Measurements from ENCODE around the gene GJB3. TPM values are rescaled to one million over a fixed set of nuclear protein-coding genes. Genes with fewer than 3 reads are reported as not detected.

GJB3 gene
- total RNA-seq, 1 experiment from 2014 or later: 46.7 TPM

DNA sequence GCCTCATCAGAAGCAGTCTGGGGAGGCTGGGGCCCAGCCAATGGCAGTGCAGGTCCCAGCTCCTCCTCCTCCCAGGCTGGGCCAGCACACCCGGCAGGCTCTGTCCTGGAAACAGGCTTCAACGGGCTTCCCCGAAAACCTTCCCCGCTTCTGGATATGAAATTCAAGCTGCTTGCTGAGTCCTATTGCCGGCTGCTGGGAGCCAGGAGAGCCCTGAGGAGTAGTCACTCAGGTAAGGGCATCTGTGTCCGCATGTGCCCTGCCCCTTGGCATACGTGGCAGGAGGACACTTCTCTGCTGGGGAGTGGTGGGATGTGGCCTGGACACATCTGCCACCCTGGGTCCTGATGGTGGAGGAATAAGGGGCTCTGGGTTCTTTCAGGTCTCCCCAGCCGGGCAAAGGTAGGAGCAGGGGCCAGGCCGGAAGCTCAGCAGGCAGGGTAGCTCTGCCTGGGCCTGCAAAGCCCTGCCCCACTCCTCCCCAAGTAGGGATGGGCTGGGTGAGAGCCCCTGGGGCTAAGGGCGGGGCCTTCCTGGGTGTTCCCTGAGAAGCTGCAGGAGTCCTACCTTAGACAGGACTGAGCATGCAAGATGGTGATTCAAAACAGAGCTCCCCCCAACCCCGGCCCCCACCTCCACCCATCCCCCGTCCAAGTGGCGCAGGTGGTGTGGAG lies 25.9 kb upstream of the GJB3 start, which contains the start of gene GJB5:
GJB5 (plus strand) TSS at position 84 of the 674 bp plus-strand sequence. CDS start 2,284 bp downstream, outside the sequence.
- Histone ChIP-seq H3K4me2 (ENCODE audit: low read length) (peak within 1 kb of the TSS; percentile 75), H3K9ac (ENCODE audit: low read length) (peak within 1 kb of the TSS; percentile 52), H3K27ac (ENCODE audit: low read depth, low read length) (peak within 1 kb of the TSS; percentile 74), H3K79me2 (ENCODE audit: insufficient read depth, low read length) (no peaks in the 10 kb centered on the region), H3K36me3 (ENCODE audit: control insufficient read depth in 1 of 2, insufficient read depth in 2 of 2, low read length in 2 of 2) (no peaks in the 10 kb centered on the region), H2AFZ (ENCODE audit: low read depth, low read length, poor library complexity, severe bottlenecking) (no peak within 1 kb of the TSS), H3K9me2 (ENCODE audit: insufficient read depth) (no peaks in the 10 kb centered on the region), H3K27me3 (ENCODE audit: insufficient read depth, low read length) (no peaks in the 10 kb centered on the region), H3K4me1 (ENCODE audit: control insufficient read depth in 1 of 2, insufficient read depth in 2 of 2, low read length in 2 of 2) (peaks cover 25 to 47% of the 10 kb centered on the region in 2 experiments), H3K4me3 (replicated peaks in 1 of 2; ENCODE audit: low read depth in 1 of 2, low read length in 2 of 2) (peak within 1 kb of the TSS; percentile 46 to 52), H3K9me3 (ENCODE audit: control insufficient read depth in 1 of 2, insufficient read depth in 1 of 2, low read depth in 1 of 2, low read length in 2 of 2) (no peaks in the 10 kb centered on the region), H4K20me1 (ENCODE audit: insufficient read depth) (no peaks in the 10 kb centered on the region)
- TF ChIP-seq POLR2AphosphoS5 (IDR thresholded peaks at IDR 0.05; ENCODE audit: low read depth, low read length) (peak; percentile 60), ZFX (IDR thresholded peaks at IDR 0.05) (0 out of 2 replicates have a peak, but pooled peaks have one; percentile 32)
- TF ChIP-seq, protein P1, sequence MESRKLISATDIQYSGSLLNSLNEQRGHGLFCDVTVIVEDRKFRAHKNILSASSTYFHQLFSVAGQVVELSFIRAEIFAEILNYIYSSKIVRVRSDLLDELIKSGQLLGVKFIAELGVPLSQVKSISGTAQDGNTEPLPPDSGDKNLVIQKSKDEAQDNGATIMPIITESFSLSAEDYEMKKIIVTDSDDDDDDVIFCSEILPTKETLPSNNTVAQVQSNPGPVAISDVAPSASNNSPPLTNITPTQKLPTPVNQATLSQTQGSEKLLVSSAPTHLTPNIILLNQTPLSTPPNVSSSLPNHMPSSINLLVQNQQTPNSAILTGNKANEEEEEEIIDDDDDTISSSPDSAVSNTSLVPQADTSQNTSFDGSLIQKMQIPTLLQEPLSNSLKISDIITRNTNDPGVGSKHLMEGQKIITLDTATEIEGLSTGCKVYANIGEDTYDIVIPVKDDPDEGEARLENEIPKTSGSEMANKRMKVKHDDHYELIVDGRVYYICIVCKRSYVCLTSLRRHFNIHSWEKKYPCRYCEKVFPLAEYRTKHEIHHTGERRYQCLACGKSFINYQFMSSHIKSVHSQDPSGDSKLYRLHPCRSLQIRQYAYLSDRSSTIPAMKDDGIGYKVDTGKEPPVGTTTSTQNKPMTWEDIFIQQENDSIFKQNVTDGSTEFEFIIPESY (IDR thresholded peaks at IDR 0.05; ENCODE audit: extremely low read depth, insufficient replicate concordance, low read length): no peak
- ChIA-PET POLR2A (interaction anchor here (0.8 to 1.5 kb wide), 5 partner anchors 13 to 26 kb away, joined by 3 to 5 read pairs (median 3); partner anchors contain the start of gene GJB3), CTCF (interaction anchor here (0.6 to 1.7 kb wide), 4 partner anchors 12 to 1122 kb away, joined by 3 to 9 read pairs (median 4); no protein-coding TSS in a partner anchor), RAD21 (ENCODE audit: low non-redundant PET in 1 of 2, low total read pairs in 2 of 2, uncharacterized antibody in 2 of 2, unreplicated experiment in 2 of 2) (interaction anchor here in 1 of 2 experiments (1.4 kb wide), 1 partner anchor 12 kb away, joined by 5 read pairs; no protein-coding TSS in a partner anchor)
- BruUV-seq (replicated peaks): no TSS peak
- peak; percentile 31 for DNase-seq (ENCODE audit: low read depth, low spot score)
- intact Hi-C loops (cut with micrococcal nuclease): no loop called here
- peak; percentile 86 for ATAC-seq

DNA sequence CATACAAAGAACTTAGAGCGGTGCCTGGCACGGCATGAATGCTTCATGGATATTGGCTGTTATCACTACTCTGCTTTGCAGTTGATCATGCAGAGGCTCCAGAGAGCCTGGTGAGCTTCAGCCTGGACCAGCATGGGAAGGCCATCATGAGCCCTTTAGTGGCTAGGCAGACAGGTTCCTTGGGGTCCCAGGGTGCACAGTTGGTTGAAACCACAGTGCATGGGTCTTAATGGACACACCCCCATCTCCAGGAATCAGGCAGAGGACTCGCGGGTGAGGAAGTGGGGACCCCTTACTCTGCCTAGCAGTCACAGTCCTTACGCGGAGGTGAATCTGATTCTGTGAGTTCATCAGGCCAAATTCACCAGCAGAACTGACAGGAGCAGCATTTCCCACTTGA lies 25.1 kb upstream of the GJB3 start:
- peaks cover 26 to 54% of the 10 kb centered on the region in 2 experiments for H3K4me1 ChIP-seq (ENCODE audit: control insufficient read depth in 1 of 2, insufficient read depth in 2 of 2, low read length in 2 of 2)
- no peaks in the 10 kb centered on the region for H3K9me3 ChIP-seq (ENCODE audit: control insufficient read depth in 1 of 2, insufficient read depth in 1 of 2, low read depth in 1 of 2, low read length in 2 of 2)
- TSS peak; percentile 43 for BruUV-seq (replicated peaks)
- H2AFZ ChIP-seq (ENCODE audit: low read depth, low read length, poor library complexity, severe bottlenecking): no peak overlapping the region
- peak overlapping the region; percentile 30; the same call in 1 of the 2 replicates for H3K27ac ChIP-seq (ENCODE audit: low read depth, low read length)
- H4K20me1 ChIP-seq (ENCODE audit: insufficient read depth): no peaks in the 10 kb centered on the region
- POLR2A ChIA-PET: interaction anchor here (0.8 to 1.5 kb wide), 3 partner anchors 19 to 25 kb away, joined by 3 to 5 read pairs (median 3); partner anchors contain the start of gene GJB3
- RAD21 ChIA-PET (ENCODE audit: low non-redundant PET in 1 of 2, low total read pairs in 2 of 2, uncharacterized antibody in 2 of 2, unreplicated experiment in 2 of 2): no interaction called here
- peak overlapping the region in 1 of 2 experiments; percentile 52; a peak in 1 of 4 replicates for H3K4me3 ChIP-seq (replicated peaks in 1 of 2; ENCODE audit: low read depth in 1 of 2, low read length in 2 of 2)
- H3K27me3 ChIP-seq (ENCODE audit: insufficient read depth, low read length): no peaks in the 10 kb centered on the region
- peak overlapping the region; percentile 75 for H3K4me2 ChIP-seq (ENCODE audit: low read length)
- CTCF ChIA-PET: interaction anchor here (0.6 to 1.7 kb wide), 3 partner anchors 13 to 284 kb away, joined by 3 to 9 read pairs (median 4); no protein-coding TSS in a partner anchor
- H3K9ac ChIP-seq (ENCODE audit: low read length): peak overlapping the region; percentile 52
- intact Hi-C loops (cut with micrococcal nuclease): no loop called here
- ATAC-seq: no peak
- H3K9me2 ChIP-seq (ENCODE audit: insufficient read depth): no peaks in the 10 kb centered on the region
- H3K36me3 ChIP-seq (ENCODE audit: control insufficient read depth in 1 of 2, insufficient read depth in 2 of 2, low read length in 2 of 2): no peaks in the 10 kb centered on the region
- DNase-seq (ENCODE audit: low read depth, low spot score): no peak
- H3K79me2 ChIP-seq (ENCODE audit: insufficient read depth, low read length): no peaks in the 10 kb centered on the region
- TF ChIP-seq, protein P2, sequence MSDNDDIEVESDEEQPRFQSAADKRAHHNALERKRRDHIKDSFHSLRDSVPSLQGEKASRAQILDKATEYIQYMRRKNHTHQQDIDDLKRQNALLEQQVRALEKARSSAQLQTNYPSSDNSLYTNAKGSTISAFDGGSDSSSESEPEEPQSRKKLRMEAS (IDR thresholded peaks at IDR 0.05): no peak
- TF ChIP-seq EGR1 (IDR thresholded peaks at IDR 0.05; ENCODE audit: low read depth): no peak
- TF ChIP-seq YY1 (IDR thresholded peaks at IDR 0.05; ENCODE audit: extremely low read depth, insufficient replicate concordance, low read depth, low read length): no peak
- TF ChIP-seq, protein P1 (IDR thresholded peaks at IDR 0.05; ENCODE audit: extremely low read depth, insufficient replicate concordance, low read length): no peak
- TF ChIP-seq TCF7L2 (IDR thresholded peaks at IDR 0.05; ENCODE audit: borderline replicate concordance, extremely low read depth, insufficient read depth, insufficient read length): no peak
- no peak for TF ChIP-seq ELF1 (IDR thresholded peaks at IDR 0.05; ENCODE audit: borderline replicate concordance, low read depth)
- no peak for TF ChIP-seq EZH2phosphoT487 (IDR thresholded peaks at IDR 0.05; ENCODE audit: borderline replicate concordance)
- TF ChIP-seq FOSL1 (IDR thresholded peaks at IDR 0.05; ENCODE audit: low read depth): no peak
- TF ChIP-seq POLR2A (IDR thresholded peaks at IDR 0.05; ENCODE audit: borderline replicate concordance, extremely low read depth, insufficient read depth, insufficient read length): no peak
- no peak for TF ChIP-seq SIN3A (IDR thresholded peaks at IDR 0.05; ENCODE audit: low read depth)
- no peak for TF ChIP-seq RAD21 (IDR thresholded peaks at IDR 0.05; ENCODE audit: low read depth)
- TF ChIP-seq EZH2 (IDR thresholded peaks at IDR 0.05): no peak

Data from HCT116 (cell line).